ENCODE measurements around the gene ERCC6L.

- TF ChIP-seq CTCF (IDR thresholded peaks at IDR 0.05; ENCODE audit: low read depth, low read length, poor library complexity, severe bottlenecking), result no peak
- TF ChIP-seq EZH2phosphoT487 (IDR thresholded peaks at IDR 0.05; ENCODE audit: borderline replicate concordance, low read length), result no peak
Observed at GRCh38 chrX:72176981-72177380, 61.8 kb downstream of the ERCC6L start.

Measured in DOHH2 (cell line).